ENCODE measurements around the gene PSAPL1.

DNA sequence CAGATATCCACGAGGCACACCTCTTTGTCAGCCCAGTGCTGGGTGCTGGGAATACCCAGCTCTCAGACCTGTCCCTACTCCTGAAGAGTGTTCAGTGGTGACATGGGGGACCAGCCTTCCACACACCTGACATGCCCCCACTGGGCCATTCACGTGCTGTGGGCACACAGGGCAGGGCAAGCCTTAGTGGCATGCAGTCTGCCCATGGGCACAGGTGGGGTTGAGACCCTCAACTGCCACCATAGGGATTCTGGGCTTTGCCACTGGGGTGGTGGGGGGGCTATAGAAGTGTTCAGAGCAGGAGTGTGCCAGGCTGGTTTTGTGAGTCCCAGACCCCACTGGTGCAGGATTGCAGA is 16.7 kb upstream of the PSAPL1 start:
- TF ChIP-seq, protein P1, sequence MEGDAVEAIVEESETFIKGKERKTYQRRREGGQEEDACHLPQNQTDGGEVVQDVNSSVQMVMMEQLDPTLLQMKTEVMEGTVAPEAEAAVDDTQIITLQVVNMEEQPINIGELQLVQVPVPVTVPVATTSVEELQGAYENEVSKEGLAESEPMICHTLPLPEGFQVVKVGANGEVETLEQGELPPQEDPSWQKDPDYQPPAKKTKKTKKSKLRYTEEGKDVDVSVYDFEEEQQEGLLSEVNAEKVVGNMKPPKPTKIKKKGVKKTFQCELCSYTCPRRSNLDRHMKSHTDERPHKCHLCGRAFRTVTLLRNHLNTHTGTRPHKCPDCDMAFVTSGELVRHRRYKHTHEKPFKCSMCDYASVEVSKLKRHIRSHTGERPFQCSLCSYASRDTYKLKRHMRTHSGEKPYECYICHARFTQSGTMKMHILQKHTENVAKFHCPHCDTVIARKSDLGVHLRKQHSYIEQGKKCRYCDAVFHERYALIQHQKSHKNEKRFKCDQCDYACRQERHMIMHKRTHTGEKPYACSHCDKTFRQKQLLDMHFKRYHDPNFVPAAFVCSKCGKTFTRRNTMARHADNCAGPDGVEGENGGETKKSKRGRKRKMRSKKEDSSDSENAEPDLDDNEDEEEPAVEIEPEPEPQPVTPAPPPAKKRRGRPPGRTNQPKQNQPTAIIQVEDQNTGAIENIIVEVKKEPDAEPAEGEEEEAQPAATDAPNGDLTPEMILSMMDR (IDR thresholded peaks at IDR 0.05; ENCODE audit: borderline replicate concordance, extremely low read depth, low read length, poor library complexity, severe bottlenecking) = no peak
- TF ChIP-seq EZH2 (IDR thresholded peaks at IDR 0.05; ENCODE audit: borderline replicate concordance, low read depth, low read length, severe bottlenecking) = no peak
